H1 (cell line): Measurements from ENCODE around the gene ZFYVE1.
"Not testable (repeated sequence)": the region's sequence is repeated elsewhere in the genome, so short reads cannot be mapped to it uniquely, and the experiment has no call there.

ENCODE experiments used
- CBX8 ChIP-seq: fragments of 300-800, 300-1000 bp; sonication (generic); IDR thresholded peaks from 2 replicates; pipeline ENCODE4 v1.7.1; 2016; ENCODE audit warnings: low read depth, low read length, borderline replicate concordance
- EGR1 ChIP-seq: IDR thresholded peaks from 2 replicates; pipeline ENCODE4 v1.6.1; 2011; ENCODE audit warnings: low read depth, low read length, borderline replicate concordance
- EZH2 ChIP-seq: fragments of 200-600 bp; sonication (generic); IDR thresholded peaks from 2 replicates; pipeline ENCODE4 v1.7.1; 2012; ENCODE audit warnings: low read depth, mild to moderate bottlenecking, moderate library complexity, low read length, inconsistent platforms; ENCODE audit not compliant: severe bottlenecking
- POLR2AphosphoS5 ChIP-seq: IDR thresholded peaks from 2 replicates; pipeline ENCODE4 v1.6.1; 2011; ENCODE audit warnings: low read depth, low read length
- TAF1 ChIP-seq: IDR thresholded peaks from 2 replicates; pipeline ENCODE4 v1.6.1; 2011; ENCODE audit warnings: mild to moderate bottlenecking, low read depth, low read length
- YY1 ChIP-seq: IDR thresholded peaks from 2 replicates; pipeline ENCODE4 v1.6.1; 2011; ENCODE audit warnings: low read depth, mild to moderate bottlenecking, low read length
- TF ChIP-seq, protein P1 (sequence below), 3 experiments: IDR thresholded peaks; 1 replicate in 2 of 3; 2 replicates in 1 of 3; pipeline versions ENCODE4 v1.5.1 to v1.6.1; 2011; ENCODE audit warnings: low read length in 3 of 3, mild to moderate bottlenecking in 3 of 3, inconsistent platforms in 2 of 3, low read depth in 1 of 3, moderate library complexity in 1 of 3; ENCODE audit not compliant: insufficient read depth in 1 of 3; ENCODE audit errors: control extremely low read depth in 1 of 3

- not testable (repeated sequence) for TF ChIP-seq CBX8, TAF1, POLR2AphosphoS5, EZH2, YY1, EGR1
- TF ChIP-seq, protein P1, sequence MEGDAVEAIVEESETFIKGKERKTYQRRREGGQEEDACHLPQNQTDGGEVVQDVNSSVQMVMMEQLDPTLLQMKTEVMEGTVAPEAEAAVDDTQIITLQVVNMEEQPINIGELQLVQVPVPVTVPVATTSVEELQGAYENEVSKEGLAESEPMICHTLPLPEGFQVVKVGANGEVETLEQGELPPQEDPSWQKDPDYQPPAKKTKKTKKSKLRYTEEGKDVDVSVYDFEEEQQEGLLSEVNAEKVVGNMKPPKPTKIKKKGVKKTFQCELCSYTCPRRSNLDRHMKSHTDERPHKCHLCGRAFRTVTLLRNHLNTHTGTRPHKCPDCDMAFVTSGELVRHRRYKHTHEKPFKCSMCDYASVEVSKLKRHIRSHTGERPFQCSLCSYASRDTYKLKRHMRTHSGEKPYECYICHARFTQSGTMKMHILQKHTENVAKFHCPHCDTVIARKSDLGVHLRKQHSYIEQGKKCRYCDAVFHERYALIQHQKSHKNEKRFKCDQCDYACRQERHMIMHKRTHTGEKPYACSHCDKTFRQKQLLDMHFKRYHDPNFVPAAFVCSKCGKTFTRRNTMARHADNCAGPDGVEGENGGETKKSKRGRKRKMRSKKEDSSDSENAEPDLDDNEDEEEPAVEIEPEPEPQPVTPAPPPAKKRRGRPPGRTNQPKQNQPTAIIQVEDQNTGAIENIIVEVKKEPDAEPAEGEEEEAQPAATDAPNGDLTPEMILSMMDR (IDR thresholded peaks at IDR 0.05; ENCODE audit: control extremely low read depth in 1 of 3, insufficient read depth in 1 of 3, low read depth in 1 of 3, low read length in 3 of 3), result not testable (repeated sequence)
Observed at GRCh38 chr14:72962336-72962754, 64.6 kb downstream of the ZFYVE1 start.
